Measurements from ENCODE around the gene RAET1G. TPM values are rescaled to one million over a fixed set of nuclear protein-coding genes. Genes with fewer than 3 reads are reported as not detected.
"Not testable (repeated sequence)": the region's sequence is repeated elsewhere in the genome, so short reads cannot be mapped to it uniquely, and the experiment has no call there.

Gene RAET1G
- total RNA-seq, 1 donor from 2014 or later, result not detected

DNA sequence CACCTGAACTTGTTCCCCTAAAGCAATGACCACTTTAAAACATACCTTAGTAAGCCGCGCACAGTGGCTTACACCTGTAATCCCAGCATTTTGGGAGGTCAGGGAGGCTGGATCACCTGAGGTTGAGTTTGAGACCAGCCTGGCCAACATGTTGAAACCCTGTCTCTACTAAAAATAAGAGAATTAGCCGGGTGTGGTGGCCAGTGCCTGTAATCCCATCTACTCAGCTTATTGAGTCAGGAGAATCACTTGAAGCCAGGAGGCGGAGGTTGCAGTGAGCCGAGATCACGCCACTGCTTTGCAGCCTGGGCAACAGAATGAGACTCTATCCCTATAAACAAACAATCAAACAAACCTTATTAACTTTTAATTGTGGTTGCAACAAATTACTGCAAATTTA, 23.4 kb downstream of the RAET1G start:
- FAIRE-seq (no peak), DNase-seq (ENCODE audit: low spot score in 2 of 2) (no peak)

DNA sequence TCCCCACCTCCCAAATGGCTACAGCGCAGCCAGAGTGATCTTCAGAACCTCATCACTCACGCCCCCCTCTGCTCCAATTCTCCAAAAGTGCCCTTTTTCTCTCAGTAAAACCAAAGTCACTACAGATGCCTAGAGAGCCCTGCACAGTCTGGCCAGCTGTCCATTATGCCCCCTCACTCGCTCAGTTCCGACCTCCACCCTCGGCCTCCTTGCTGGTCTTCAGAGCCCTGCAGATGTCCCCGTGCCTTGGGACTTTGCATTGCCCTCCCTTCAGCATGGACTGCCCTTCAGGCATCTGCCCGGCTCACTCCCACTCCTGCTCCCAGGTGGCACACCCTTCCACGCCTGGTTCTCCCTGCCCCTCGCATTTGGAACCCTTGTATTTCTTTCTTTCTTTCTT, 24.0 kb downstream of the RAET1G start:
- no peak for FAIRE-seq
- no peak for DNase-seq (ENCODE audit: low spot score in 2 of 2)

DNA sequence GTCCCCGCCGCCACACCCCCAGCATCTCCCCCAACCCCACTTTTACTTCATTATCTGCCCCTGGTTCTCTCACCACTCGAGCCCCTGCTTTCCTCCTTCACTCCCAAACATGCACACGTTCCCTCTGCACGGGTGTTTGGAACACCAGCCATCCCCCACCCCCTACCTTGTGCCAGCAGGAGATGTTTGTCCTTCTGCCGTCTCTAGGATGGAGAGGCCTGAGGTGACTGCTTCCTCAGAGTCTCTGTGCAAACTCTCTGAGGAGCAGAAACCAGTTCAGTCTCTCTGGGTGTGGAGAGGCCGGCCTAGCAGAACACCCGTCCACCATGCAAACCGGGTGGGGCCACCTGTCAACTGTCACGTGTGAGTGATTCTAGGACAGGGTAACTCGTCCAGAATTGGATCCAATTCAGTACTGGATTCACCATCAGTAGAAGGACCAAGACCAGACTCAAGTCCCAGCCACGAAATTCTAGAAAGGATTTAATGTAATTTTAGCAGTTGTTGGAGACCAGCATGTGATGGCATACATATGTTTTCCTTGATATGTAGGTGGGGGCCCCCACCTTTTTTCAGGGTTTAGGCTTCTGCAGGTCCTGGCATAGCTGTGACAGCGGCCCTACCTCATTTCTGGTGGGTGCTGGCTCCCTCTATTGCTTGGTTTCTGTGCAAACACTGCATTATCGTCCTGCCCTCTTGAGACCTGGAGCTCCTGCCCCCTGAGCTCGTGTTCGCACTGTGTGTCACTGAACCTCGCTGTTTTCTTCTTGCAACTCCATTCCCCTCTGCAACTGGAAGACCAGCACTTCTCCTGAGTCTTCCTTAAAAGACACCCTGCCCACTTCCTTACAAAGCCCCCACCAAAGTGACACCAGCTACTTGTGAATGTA, 24.8 kb downstream of the RAET1G start, which contains the start of gene RAET1E:
TSS of gene RAET1E (minus strand) at position 259 of the 890 bp plus-strand sequence. CDS start 7,212 bp downstream, outside the sequence.
- DNase-seq (ENCODE audit: low spot score in 2 of 2) (no peak), FAIRE-seq (no peak)

DNA sequence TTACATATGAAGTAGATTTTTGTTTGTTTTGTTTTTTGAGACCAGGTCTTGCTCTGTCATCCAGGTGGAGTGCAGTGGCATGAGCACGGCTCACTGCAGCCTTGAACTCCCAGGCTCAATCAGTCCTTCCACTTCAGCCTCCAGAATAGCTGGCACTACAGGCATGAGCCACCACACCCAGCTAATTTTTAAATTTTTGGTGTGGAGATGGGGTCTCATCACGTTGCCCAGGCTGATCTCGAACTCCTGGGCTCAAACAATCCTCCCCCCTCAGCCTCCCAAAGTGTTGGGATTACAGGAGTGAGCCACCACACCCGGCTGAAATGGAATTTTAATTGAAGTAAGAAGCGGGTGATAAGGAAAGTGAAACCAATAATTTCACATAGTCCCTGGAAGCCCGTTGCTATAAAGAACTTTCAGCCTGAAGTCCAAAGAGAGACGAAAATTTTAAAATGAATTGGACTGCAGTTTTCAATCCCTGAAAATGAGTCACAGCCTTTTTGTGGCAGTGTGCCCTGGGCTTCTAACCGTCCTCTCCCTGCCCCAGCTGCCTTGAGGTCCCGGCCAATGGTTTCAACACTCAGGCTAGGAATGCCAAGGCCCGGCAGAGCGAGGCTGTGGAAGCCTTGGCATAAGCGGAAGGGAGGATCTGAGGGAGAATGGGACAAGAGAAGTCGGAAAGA, 25.8 kb downstream of the RAET1G start:
- no peak for FAIRE-seq
- peak in 1 of 2 donors; percentile 56 for DNase-seq (ENCODE audit: low spot score in 2 of 2)

DNA sequence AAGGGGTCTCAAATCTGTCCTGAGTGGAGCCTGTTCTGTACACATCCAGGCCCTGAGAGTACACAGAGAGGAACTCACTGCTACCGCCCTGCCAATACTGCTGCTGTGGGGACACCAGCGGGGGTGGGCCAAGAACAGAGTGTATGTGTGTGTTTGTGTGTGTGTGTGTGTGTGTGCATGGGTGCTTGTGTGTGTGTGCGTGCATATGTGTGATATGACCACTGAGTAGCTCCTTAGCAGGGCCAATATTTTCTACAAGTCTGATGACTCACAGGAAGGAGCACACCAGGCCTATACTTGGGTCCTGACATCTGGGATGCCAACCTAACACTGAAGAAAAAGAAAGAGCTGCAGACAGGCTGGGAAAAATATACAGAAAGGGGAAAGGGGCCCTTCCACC, 26.4 kb downstream of the RAET1G start:
- DNase-seq (ENCODE audit: low spot score in 2 of 2) (no peak), FAIRE-seq (no peak)

DNA sequence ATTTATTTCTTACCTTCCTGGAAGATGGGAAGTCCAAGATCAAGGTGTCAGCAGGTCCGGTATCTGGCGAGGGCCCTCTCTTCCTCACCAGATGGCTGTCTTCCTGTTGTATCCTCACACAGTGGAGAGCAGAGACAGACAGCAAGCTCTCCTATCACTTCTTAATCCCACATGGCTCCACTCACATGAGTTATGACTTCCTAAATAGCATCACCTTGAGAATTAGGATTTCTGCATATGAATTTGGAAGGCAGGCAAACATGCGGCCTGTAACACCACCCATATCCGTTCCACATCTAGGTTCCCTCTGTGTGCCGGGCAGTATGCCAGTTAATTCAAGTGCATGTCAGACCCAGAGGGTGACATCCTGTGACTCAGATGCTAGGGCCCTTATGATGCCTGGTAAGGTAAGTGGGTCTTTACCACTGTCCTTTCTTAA, 27.1 kb downstream of the RAET1G start:
- FAIRE-seq, result no peak

DNA sequence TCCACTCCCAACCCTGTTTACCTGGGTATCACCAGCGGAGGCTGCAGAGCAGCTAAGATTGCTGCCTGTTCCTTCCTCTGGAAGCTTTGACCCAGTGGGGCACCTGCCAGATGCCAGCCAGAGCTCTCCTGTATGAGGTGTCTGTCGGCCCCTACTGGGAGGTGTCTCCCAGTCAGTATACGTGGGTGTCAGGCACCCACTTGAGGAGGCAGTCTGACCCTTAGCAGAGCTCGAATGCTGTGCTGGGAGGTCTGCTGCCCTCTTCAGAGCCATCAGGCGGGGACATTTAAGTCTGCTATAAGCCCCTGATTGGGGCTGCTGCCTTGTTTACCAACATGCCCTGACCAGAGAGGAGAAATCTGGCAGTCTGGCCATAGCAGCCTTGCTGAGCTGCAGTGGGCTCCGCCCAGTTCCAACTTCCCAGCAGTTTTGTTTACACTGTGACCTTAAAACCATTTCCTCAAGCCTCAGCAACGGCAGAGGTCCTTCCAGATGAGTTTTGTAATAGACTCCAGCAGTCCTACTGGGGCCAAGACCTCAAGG, 27.8 kb downstream of the RAET1G start:
- no peak for DNase-seq (ENCODE audit: low spot score in 2 of 2)
- FAIRE-seq, result no peak

More for the DNA sequence above, 27.1 kb downstream of the RAET1G start:
- no peak for DNase-seq (ENCODE audit: low spot score in 2 of 2)

DNA sequence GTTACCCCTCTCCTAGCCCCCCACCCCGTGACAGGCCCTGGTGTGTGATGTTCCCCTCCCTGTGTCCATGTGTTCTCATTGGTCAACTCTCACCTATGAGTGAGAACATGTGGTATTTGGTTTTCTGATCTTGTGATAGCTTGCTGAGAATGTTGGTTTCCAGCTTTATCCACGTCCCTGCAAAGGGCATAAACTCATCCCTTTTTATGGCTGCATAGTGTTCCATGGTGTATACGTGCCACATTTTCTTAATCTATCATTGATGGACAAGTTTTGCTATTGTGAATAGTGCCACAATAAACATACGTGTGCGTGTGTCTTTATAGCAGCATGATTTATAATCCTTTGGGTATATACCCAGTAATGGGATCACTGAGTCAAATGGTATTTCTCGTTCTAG, 31.1 kb downstream of the RAET1G start:
- FAIRE-seq; DNase-seq (ENCODE audit: low spot score in 2 of 2): not testable (repeated sequence)

DNA sequence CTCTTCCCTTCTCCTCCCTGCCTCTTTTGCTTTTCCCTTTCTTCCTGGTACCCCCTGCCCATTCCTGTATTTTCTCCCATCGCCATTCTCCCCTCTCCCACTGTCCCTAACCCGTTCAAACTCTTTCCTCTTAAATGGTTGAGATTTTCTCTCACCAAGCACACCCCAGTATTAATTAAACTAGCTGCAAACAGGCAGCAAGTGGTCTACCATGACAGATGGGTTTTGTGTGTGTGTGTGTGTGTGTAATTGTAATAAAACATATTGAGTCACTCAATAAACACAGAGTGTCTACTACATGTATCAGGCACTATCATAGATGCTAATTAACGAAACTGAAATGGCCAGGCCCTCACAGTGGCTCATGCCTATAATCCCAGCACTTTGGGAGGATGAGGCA, 31.7 kb downstream of the RAET1G start:
- no peak for DNase-seq (ENCODE audit: low spot score in 2 of 2)
- FAIRE-seq, result no peak

DNA sequence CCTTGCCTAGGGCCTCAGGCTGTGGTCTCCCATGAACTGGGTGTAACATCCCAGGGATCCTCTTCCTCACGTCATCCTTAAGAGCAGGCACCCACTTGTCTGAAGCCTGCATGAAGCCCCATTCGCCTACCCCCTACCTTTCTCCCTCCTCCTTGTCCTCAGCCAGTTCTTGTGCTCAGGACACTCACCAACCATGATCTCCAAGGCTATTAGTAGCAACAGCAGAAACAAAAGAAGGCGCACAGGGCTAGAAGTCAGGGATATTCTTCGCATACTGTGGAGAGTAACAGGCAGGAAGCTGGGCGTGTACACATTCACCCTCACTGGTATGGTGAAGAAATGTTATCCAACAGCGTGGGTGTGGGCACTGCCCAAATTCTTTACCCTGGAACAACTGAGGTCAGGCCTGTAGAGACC, 32.3 kb downstream of the RAET1G start:
- DNase-seq (ENCODE audit: low spot score in 2 of 2) (no peak), FAIRE-seq (no peak)

DNA sequence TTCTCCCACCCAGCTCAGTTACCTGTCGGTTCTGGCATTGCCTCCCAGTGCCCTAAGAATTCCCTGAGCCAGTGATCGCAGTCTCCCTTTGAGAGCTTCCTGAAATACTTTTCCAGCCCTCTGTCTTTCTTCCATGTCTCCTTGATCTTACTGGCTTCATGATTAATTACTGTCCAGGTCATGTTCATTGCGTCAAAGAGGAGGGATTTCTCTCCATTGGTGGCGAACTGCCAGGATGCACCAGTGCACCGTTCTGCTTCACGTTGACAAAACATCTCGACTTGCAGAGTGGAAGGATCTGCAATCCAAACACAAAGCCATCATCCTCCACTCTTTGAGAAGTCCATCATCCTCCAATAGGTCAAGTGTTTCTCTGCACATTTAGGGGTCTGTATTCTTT, 33.6 kb downstream of the RAET1G start:
- no peak for FAIRE-seq

DNA sequence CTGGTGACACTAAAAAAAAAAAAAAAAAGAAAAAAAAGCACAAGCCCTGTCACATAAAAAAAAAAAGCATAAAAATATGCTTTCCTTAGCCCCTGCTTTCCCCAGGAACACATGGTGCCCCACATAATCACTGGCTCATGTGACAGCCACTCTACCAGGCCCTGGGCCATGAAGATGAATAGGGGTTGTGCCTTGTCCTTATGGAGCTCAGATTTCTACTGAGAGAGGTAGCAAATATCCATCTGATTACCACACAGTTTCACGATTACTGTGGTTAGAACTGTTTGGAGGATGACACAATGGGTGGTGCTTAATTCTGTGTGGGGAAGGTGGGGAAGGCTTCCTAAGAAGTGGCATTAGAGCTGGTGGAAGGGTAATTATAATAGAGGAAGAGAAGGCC, 34.3 kb downstream of the RAET1G start:
- no peak for FAIRE-seq
- no peak for DNase-seq (ENCODE audit: low spot score in 2 of 2)

More for the DNA sequence above, 33.6 kb downstream of the RAET1G start:
- DNase-seq (ENCODE audit: low spot score in 2 of 2), result no peak

DNA sequence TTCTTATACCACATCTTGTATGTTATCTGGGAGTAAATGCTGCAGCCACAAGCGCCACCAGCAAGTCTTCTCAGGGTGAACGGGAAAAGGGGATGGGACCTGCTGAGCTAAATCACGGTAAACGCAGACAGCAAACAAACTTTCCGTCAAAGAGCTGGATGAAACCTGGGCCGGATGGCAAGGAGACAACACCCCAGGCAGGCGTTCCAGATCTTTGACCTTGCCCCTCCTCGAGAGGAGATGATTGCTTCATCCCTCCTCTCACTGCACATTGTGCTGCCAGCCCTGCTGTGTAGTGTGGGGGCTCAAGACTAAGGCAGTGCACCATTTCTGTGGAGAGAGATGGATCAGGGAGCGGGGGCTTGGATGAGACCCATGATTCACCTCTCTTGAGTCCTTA, 34.8 kb downstream of the RAET1G start:
- no peak for DNase-seq (ENCODE audit: low spot score in 2 of 2)
- FAIRE-seq, result no peak

DNA sequence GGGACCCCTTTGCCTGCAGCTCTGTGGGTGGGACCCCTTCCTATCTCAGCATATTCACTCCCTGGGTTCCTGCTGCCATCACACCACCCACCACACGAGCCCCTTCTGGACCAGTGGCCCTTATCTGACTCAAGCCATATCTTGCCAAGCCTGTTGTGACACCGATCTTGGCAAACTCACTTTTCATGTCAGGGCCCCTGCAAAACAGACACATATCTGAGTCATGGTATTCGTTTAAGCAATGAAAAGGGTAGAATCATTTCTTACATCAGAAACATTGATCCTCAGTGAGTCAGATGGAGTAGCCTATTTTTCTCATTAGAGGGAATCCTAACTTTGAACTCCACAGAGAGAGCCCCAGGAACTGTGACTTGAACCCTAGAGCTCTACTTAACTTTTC, 35.6 kb downstream of the RAET1G start:
- no peak for DNase-seq (ENCODE audit: low spot score in 2 of 2)

DNA sequence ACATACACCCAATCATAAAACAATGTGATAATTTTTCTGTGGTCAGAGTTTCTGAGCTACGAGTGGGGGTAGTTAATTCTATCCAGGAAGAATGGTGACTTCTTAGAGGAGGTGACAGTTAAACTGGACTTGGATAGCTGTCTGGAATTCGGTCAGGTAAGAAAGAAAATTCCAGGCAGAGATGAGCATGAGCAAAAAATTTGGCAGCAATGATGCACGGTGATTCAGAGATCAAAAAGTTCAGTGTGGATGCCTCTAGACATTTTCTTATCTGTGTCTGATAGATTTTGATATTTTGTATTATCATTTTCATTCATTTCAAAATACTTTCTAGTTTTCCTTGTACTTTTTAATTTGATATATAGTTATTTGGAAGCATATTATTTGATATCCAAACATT, 37.0 kb downstream of the RAET1G start:
- FAIRE-seq (no peak), DNase-seq (ENCODE audit: low spot score in 2 of 2) (no peak)

More for the DNA sequence above, 35.6 kb downstream of the RAET1G start:
- no peak for FAIRE-seq

DNA sequence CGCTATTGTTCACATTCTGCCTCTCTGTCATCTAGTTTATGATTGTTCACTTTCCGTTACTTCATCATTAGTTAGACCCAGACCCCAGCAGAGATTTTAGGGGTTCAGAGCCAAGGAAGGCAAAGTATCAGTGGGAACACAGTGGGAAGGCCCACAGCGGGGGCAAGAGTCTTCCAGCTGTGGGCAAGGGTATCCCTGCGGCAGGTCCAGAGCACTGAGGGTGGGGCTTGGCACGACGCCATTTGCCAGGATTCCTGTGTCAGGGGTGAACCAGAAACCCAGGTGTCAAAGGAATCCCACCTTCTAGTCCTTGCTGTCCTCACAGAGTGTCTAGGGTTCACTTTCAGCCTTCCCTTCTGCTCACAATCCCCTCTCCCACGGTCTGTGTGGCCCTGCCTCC, 38.3 kb downstream of the RAET1G start:
- no peak for DNase-seq (ENCODE audit: low spot score in 2 of 2)
- no peak for FAIRE-seq

DNA sequence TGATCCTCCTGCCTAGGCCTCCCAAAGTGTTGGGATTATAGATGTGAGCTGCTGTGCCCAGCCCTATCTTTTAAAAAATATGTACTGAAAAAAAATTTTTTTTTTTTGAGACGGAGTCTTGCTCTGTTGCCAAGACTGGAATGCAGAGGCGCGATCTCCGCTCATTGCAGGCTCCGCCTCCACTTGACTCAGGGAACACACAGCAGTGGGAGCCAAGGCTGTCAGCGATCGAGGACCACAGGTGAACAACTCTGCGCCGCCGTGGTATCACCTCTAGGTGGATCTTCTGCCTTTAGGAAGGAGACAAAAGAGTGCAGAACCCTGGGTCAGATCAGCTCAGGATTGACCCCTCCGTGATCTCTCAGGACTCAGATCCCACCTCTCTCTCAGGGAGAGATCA, 38.7 kb downstream of the RAET1G start:
- FAIRE-seq (no peak), DNase-seq (ENCODE audit: low spot score in 2 of 2) (no peak)

DNA sequence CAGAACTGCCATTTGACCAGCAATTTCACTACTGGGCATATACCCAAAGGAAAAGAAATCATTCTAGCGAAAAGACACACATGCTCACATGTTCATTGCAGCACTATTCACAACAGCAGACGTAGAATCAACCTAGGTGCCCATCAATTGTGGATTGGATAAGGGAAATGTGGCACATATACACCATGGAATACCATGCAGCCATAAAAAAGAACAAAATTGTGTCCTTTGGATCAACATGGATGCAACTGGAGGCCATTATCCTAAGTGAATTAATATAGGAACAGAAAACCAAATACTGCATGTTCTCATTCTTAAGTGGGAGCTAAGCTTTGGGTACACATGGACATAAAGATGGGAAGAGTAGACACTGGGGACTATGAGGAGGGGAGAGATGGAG, 41.1 kb downstream of the RAET1G start:
- FAIRE-seq (no peak), DNase-seq (ENCODE audit: low spot score in 2 of 2) (no peak)

DNA sequence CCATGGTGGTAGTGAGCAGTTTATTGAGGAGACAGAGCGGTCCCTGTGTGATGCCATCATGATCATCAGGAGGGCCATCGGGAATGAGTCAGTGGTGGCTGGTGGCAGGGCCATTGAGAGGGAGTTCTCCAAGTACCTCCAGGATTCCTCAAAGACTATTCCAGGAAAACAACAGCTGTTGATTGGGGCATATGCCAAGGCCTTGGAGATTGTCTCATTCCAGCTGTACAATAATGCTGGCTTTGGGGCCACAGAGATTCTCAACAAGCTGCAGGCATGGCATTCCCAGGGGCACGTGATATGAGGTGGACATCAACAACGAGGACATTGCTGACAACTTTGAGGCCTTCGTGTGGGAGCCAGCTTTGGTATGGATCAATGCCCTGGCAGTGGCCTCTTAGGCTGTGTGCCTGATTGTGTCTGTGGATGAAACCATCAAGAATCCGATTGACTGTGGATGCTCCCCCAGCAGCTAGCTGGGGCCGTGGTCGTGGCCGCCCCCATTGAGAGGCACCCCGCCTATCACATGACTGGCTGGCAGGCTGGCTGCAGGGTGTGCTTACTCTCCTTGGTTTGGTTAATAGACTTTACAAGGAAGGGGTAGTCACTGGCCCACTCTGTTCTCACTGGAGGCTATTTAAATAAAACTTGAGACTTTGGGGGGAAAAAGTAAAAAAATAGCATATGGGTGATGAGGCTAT, 41.7 kb downstream of the RAET1G start:
- FAIRE-seq, result no peak
- no peak for DNase-seq (ENCODE audit: low spot score in 2 of 2)

DNA sequence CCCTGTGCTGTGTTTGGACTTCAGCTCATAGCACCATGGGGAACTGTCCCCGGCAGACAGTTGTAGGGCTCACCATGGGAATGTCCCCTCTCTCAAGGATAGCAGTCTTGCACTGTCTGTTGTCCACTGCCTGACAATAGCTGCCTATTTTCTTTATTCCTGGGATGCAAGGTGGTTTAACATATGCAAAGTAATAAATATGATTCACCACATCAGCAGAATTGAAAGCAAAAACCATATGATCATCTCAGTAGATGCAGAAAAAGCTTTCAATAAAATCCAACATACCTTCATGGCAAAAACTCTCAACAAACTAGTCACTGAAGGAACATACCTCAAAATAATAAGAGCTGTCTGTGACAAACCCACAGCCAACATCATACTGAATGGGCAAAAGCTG, 45.3 kb downstream of the RAET1G start:
- FAIRE-seq (no peak), DNase-seq (ENCODE audit: low spot score in 2 of 2) (no peak)
